Stimulated activated CD8-positive, alpha-beta memory T cell treated with anti-CD3 and anti-CD28 coated beads, Interleukin-15, amount 100 ng/mL, for 24 hours (primary cell): ENCODE results near the gene TTC8.
"Not testable (repeated sequence)": the region's sequence is repeated elsewhere in the genome, so short reads cannot be mapped to it uniquely, and the experiment has no call there.

Source experiments
- DNase-seq: peaks from one replicate; pipeline ENCODE4 v3.0.0-alpha.2; 2020; ENCODE audit warnings: low read depth

The TTC8 gene

DNA sequence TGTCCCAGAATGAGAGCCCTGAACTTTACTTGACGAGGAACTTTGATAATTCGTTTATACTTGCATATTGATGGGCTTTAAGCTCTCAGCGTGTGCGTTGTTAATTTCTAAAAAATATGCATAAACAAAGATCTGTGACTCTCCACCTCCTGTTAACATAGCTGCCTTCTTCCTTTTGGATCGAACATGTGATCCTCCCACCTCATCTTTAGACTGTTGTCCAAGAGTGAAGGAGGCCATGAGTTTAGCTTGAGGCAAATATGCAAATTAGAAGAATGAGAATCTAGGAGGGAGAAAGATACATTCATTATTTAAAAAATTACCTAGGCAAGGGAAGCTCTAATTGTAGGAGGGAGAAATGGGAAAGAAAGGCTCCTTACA is 617 bp downstream of the TTC8 start:
- DNase-seq = no peak

DNA sequence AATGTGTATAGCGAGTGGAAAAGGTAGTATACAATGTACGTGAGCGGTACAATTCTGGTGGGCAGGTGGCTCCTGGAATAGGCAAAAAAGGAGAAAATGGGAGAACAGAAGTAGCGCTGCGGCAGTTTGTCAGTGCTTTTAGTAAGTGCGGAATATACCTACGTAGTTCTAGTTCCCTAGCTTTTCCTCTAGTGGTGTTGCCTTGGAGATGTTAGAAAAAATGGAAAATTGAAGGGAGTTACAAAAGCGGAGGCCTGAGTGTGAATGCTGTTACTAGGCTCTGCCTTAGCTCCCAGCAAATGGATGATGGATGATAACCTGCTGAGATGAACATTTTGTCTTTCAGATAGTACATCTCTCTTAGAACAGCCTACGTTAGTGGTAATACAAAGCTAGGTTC is 1.1 kb downstream of the TTC8 start:
- no peak for DNase-seq

DNA sequence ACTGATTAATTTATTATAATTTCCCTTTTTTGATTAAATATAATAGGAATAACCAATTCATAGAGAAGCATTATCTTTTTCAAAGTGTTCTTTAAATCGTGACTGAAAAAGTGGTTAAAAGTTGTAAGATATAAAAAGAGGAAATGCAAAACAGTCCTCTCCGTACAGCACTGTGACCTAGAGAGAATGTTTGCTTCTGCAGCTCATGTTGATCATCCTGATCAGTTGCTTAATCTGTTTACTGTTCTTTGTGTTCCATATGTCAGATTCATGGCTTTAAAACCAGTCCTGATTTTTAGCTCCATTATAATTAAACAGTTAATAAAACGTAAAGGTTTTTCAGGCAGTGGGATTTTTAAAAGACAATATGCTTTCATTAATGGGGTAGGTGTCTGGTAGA is 4.7 kb downstream of the TTC8 start:
- DNase-seq = no peak

DNA sequence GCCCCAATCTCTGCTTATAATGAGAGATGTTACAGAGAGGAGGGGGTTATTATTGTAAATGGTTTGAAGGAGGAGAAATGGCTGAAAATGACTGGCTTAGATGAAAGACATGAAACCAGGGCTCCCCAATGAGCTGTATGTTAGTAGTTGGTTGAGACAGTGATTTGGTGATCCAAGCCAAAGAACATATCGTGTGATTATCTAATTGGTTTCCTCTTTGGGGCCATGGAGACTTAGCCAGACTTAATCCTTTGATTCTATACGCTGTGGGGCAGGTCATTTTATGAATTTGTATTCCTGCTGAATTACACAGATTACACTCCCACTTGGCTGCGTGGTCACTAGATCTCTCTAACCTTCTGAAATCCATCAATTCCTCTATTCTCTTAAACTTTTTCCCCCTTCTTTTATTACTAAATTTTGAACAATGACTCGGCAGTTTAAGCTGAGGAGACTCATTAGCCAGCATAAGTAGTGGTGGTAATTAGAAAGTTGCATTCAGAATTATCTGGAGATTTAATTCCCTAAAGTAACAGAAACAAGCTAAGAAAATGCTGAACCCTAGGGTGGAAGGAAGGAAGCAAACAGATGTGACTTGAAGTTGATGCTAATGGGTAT is 5.3 kb downstream of the TTC8 start:
- no peak for DNase-seq

DNA sequence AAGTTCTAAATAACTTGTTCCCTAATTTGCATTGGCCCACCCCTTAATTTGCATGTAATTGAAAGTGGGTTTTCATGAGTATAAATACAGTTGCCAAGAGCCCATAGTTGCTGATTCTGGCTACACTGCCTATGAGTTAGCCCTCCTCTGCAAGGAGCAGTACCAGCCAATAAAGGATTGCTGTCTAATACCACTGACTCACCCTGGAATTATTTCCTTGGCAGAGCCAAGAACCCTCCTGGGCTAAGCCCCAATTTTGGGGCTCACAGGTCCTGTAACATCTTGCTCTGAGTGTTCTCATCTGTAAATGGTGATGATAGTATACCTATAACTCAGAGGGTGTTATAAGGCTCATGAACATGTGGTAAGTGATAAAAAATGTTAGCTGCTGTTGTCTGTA is 6.8 kb downstream of the TTC8 start:
- DNase-seq = no peak

DNA sequence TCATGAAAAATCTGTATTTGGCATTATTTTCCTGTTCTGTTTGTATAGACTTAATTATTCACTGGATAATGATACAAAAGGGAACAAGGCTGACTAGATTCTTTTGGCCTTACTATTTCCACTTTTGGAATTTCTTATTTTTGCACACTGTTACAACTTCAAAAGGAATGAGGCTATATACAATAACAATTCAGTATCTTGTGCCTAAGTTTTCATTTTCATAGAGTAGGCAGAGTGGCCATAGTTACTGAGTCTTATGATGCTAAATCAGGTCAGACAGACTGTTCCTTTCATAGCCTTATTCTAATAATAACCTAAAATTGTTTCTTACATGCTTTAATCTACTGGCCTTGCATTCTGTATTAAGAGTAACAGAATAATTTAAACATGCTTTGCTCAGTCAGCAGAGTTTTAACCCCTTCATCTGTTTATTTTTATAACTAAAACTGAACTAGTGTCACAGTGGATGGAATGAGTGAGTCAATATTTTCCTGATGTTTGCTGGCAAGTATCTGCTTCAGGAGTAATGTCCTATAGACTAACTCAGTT is 10.5 kb downstream of the TTC8 start:
- DNase-seq = no peak

DNA sequence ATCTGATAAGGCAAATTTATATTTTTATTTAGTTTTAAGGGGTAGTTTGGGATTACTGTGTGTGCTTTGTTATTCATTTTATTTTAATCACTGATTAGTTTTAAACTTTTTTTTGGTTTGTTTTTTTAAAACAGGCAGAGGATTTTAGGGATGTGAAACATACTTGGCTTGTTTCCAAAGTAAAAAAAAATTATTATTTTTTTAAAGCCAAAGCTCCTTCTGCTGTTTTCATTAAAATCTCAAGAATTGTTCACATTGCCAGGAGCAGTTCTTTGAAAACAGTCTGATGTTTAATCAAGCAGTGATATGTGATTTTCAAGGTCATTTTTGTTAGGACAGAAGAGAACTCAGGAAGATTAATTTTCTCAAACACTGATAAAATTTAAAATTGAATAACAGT is 11.2 kb downstream of the TTC8 start:
- no peak for DNase-seq

DNA sequence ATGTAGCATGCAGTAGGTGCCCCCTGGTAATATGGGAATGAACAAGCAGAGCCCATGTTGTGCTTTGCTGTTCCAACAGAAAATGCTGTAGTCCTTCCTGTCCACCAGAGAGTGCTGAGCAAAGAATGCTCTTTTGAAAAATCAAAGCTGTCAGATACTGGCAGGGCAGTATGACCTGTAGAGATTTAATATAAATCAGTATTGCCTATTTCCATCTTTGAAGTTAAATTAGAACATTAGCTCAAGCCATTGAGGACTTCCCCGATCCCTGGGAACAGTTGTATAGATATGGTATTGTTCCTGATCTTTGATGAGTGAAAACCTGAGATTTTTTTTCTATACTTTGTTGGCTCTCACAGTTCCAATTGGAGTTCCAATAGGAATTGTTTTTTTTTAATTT is 13.0 kb downstream of the TTC8 start:
- no peak for DNase-seq

DNA sequence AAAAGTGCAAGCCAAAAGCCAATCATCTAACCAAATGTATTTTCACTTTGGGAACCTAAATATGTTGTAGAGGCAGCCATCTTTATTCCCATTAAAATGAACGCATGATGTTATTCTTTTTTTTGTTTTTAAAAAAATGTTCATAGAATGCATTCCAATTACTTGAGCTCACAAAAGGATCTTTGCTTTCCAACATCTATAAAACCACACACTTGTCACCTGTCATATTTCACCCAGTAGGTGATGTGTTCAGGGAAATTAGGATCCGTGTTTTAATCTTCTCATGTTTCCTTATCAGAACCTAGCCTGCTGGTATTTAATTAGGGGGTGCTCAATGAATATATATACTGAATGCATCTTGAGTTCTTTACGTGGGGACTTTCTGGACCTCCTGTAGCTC is 13.6 kb downstream of the TTC8 start:
- DNase-seq = no peak

DNA sequence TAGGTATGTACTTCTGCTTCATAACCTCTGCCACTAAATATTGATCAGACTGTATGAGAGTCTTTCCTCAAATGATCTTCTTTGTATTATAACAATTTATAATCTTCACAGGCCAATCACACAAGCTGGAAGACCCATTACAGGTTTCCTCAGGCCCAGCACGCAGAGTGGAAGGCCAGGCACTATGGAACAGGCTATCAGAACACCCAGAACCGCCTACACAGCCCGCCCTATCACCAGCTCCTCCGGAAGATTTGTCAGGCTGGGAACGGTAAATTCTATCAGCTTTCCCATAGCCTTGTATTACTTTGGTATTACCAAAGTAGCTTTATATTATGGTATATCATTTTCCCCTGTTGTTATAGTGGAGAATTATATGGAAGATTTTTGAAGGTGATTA is 16.5 kb downstream of the TTC8 start:
- DNase-seq = no peak

DNA sequence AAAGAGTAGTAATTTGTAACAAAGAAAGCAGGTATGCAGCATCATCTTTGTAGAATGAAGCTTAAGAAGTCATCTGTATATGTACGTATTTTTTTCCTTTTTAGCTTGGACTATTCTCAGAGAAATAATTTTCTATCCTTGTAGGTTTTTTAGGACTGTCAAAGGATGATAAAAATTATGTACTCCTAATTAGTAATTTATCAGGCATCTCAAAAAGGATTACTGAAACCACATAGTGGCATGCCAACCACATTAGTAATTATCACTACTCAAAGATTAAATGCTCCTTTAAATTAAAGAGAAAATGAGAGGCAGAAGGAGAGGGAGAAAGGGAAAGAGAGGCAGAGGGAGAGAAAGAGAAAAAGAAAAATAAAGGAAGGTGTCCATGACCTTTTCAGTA is 17.3 kb downstream of the TTC8 start:
- DNase-seq = no peak

DNA sequence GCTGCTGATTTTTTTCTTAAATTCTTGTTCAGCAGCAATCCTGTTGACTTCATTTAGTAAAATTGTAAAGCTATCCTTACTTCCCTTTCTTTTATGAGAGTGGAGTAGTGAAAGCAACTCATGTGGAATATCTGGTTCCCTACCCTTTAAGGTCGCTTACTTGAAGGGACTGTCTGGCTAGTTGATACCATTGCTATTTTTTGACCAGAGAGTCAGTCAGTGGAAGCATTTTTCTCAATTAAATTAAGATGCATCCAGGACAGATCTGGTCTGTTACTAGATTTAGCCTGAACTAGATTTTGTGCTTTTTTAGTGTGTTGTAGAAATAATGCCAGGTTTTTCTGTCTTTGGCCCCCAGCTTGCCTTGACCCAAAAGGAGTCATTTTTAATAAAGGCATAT is 18.0 kb downstream of the TTC8 start:
- DNase-seq = no peak

DNA sequence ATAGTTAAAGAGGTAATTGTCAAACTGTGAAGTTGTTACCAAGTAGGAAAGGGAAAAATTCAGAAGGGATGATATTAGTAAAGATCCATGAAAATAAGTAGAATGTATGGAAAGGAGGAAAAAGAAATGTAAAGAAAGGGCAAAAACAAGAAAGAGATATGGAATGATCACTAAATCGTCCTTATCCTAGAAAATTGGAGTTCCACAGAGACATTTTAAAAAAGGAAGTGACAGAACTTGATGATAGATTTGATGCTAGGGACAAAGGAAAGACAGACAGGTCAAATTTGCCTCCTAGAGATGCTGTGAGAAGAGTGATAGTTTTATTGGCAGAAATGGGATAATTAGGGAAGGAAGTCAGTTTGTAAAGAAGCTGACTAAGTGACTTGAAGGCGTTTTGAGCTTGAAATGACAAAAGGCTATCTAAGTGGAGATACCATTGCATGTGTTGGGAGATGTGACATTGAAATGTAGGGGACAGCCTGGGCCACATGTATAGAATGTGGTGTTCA is 20.6 kb downstream of the TTC8 start:
- DNase-seq = no peak

DNA sequence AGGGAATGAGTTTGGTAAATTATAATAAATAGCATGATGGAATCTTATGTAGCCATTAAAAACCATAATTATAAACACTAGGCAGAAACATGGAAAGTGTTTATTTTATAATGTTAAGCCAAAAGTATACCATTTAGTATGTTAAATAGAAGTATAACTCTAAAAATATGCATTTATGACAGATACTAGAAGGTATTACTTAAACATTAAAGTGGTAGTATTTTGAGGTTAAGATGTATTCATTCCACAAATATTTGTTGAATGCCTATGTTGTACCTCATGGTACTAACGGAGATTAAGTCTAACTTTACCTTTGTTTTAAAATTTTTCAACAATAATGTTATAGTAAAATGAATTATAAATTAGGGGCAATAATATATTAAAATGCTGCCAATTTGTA is 24.1 kb downstream of the TTC8 start:
- no peak for DNase-seq

DNA sequence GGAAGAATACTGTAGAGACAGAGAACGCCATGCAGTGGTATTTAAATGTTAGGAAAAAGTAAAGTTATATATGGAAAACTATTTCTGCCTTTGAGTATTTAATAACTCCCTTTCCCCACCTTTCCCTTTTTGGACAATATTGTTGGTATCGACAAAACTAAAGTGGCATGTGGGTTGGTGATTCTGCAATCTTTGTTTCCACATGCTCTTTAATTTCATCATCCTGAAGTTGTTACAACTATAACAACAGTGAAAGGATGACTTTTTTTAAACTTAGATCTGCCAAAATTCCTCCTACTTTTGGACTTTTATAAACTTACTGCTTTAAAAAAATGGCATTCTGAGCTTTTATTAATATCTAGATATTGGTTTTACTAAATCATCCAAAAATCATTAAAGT is 25.3 kb downstream of the TTC8 start:
- DNase-seq = no peak

DNA sequence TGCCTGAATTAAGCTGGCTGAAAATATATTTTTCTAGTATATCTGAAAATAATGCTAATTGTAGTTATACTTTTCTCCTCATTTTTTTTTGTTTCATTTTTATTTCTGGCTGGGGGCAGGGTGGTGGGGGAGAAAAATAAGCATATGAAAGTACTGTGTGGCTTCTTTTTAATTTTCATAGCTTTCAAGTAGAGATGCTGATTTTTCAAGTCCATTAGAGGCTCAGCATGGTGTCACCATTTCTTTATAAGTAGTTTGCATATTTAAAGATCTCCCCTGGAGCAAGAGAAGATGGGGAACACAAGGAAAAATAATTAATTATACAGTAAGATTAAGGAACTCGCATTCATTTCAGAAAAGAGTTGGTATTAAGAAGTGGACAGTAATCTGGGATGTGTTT is 27.1 kb downstream of the TTC8 start:
- no peak for DNase-seq

DNA sequence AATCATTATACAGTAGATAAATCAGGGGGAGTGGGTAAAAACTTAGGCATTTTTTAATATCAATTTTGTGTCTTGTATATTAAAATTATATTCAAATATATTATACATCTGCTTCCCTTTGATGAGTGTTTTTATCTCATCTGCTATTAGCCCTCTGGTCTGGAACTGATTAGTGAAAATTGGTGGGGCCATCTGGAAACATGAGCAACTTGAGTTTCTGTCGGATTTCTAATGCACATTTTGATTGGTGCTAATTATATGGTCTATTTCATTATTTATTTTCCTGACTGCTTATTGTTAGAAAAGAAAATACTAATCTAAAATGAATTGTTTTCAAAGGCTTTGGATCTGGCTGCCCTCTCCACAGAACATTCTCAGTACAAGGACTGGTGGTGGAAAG is 28.2 kb downstream of the TTC8 start:
- no peak for DNase-seq

DNA sequence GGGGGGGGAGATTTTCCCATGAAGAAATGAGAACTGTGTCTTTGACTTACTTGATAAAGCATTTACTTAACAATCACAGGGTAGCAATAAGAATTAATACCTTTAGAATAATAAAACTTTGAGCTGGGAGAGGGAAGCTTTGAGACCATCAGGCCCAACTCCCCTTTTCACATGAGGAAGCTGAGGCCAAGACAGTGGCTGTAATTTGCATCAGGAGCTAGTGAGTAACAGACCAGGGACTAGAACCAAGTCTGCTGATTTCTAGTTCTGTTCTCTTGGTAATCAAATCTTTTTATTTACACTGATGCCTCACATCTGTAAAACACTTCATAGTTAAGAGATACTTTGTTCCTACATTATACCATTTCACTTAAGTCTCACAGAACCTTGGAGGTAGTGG is 28.7 kb downstream of the TTC8 start:
- DNase-seq = no peak

DNA sequence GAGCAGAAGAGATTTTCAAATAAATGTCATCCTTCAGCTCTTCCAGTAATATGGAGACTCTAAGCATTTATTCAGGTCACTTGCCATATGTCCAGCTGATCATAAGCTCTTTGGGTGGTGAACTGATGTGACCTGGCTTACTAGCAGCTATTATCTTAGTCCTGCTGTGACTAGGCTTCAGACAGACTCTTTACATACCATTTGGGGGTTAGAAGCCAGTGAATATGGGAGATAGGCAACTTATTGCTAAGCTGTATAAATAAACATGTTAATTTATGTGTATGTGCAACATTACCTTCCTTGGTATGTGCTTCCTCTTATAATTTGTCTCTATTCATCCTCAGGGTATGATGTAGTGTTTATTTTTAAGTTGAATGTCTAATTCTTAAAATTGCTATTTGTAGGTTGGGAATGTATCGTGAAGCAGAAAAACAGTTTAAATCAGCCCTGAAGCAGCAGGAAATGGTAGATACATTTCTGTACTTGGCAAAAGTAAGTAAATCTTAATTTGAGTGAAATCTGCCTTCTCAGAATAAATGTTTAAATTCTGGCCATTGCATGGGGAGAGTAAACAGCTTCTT is 32.4 kb downstream of the TTC8 start:
- no peak for DNase-seq

DNA sequence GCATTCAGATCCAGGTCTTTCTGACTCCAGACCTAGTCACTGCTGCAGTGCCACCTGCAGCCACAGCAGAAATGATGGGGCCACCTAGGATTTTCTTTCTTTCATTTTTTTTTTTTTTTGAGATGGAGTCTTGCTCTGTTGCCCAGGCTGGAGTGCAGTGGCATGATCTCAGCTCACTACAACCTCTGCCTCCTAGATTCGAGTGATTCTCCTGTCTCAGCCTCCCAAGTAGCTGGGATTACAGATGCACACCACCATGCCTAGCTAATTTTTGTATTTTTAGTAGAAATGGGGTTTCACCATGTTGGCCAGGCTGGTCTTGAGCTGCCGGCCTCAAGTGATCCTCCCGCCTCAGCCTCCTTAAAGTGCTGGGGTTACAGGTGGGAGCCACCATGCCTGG is 33.4 kb downstream of the TTC8 start:
- DNase-seq = not testable (repeated sequence)

DNA sequence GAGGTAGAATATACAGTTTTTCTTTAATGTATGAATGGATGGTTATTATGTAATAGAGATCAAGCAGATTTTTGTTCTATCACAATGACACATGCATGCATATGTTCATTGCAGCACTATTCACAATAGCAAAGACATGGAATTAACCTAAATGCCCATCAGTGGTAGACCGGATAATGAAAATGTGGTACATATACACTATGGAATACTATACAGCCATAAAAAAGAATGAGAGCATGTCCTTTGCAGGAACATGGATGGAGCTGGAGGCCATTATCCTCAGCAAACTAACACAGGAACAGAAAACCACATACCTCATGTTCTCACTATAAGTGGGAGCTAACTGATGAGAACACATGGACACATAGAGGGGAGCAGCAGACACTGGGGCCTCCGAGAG is 34.7 kb downstream of the TTC8 start:
- not testable (repeated sequence) for DNase-seq

DNA sequence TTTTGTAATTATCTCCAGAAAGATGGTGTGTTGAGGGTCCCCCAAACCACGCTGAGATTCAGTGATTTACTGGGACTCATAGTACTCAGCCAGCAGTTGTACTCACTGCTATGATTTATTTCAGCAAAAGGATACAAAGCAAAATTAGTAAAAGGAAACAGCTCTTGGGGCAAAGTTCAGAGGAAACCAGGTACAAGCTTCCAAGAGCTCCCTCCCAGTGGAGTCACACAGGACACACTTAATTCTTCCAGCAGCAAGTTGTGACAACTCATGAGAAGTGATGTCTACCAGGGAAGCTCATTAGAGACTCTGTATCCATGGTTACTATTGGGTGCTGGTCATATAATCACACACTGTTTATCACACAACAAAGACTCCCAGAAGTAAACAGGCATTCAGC is 38.7 kb downstream of the TTC8 start:
- no peak for DNase-seq

DNA sequence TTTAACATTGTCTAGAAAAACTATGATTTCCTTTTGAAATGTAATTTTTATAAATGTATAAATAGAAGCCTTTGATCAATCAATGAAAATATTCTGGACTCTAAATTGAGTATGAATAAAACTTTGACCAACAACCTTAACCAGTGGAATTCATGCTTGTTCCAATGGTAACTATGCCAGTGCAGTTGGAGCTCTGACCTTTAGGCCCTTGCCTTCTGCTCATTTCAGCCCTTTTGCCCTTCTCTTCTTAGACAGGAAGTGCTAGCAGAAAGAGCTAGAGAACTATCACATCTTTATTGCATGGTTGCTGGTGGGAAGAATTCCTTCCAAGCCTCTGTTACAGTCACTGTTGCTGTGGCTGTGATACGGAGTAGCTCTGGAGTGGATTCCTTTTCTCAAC is 39.7 kb downstream of the TTC8 start:
- no peak for DNase-seq

DNA sequence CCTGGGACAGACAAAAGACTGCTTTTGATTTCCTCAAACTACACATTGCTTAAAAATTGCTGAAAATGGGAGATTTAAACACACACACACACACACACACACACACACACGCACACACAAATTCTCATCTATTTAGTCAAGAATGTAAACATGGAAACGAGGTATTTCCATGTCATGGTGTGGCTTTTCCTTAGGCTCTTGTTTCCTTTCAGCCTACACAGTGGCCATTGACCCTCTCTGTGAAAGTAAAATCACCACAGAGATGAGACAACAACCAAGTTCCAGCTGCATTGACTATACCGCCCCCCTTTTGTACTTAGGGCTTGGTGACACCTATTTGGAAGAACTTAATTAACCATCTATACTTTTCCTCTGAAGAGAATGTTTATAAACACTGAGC is 41.9 kb downstream of the TTC8 start:
- no peak for DNase-seq
